ENCODE data around the gene SLC1A3.

Gene SLC1A3

DNA sequence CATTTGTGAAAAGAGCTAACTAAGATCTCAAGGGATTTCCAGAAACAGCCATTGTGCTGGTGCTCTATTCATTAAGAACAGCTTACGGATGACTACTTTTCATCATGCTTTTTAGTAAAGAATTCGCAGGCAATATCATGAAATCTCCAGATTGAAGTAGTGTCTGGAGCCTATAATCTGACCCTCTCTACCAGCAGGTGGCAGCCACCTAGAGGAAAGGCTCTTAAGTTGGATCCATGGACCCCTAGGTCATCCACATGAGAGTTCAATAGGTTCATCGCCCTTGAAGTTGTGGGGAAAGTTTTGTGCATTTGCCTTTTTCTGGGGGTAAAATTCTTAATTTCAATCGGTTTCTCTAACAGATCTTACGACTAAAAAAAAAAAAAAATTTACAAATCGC, 82.3 kb downstream of the SLC1A3 start:
- Histone ChIP-seq H3K9ac (ENCODE audit: low read depth, low read length) (no peak overlapping the region), H3K4me1 (ENCODE audit: insufficient read depth, low read length) (peaks cover 13% of the 10 kb centered on the region), H3K36me3 (ENCODE audit: insufficient read depth, low read length) (0 out of 2 replicates have a peak, but pooled peaks cover 2% of the 10 kb centered on the region), H3K9me3 (ENCODE audit: control insufficient read depth, insufficient read depth, low read length) (no peaks in the 10 kb centered on the region)

GRCh38 chr5:36689225-36689624, 82.8 kb downstream of the SLC1A3 start:
- H3K9ac ChIP-seq (ENCODE audit: low read depth, low read length): no peak overlapping the region
- no peaks in the 10 kb centered on the region for H3K9me3 ChIP-seq (ENCODE audit: control insufficient read depth, insufficient read depth, low read length)
- H3K4me1 ChIP-seq (ENCODE audit: insufficient read depth, low read length): peaks cover 13% of the 10 kb centered on the region
- H3K36me3 ChIP-seq (ENCODE audit: insufficient read depth, low read length): 0 out of 2 replicates have a peak, but pooled peaks cover 2% of the 10 kb centered on the region

- Histone ChIP-seq H3K36me3 (ENCODE audit: insufficient read depth, low read length) (0 out of 2 replicates have a peak, but pooled peaks cover 2% of the 10 kb centered on the region), H3K4me1 (ENCODE audit: insufficient read depth, low read length) (peaks cover 13% of the 10 kb centered on the region), H3K9ac (ENCODE audit: low read depth, low read length) (peak overlapping the region; percentile 84), H3K9me3 (ENCODE audit: control insufficient read depth, insufficient read depth, low read length) (no peaks in the 10 kb centered on the region)
Observed at GRCh38 chr5:36690041-36690961, 83.9 kb downstream of the SLC1A3 start.

DNA sequence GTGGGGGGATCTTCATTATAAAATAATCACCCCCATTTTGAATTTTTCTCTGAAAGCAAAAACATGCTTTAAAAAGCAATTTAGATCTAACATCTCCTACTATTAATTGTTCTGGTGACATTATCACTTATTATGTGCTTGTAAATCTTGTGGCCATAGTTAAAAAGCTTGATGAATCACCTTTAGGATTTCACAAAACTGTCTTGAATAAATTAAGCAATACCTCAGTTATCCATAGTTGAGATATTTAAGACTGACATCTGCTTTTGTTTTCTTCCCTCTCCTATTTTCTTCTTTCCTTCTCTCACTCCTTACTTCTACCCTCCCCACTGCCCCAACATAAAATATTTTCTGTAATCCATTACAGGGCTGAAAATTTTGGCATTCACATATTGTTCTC, 84.8 kb downstream of the SLC1A3 start:
- Histone ChIP-seq H3K36me3 (ENCODE audit: insufficient read depth, low read length) (0 out of 2 replicates have a peak, but pooled peaks cover 2% of the 10 kb centered on the region), H3K9me3 (ENCODE audit: control insufficient read depth, insufficient read depth, low read length) (no peaks in the 10 kb centered on the region), H3K4me1 (ENCODE audit: insufficient read depth, low read length) (peaks cover 13% of the 10 kb centered on the region), H3K9ac (ENCODE audit: low read depth, low read length) (no peak overlapping the region)

- Histone ChIP-seq H3K36me3 (ENCODE audit: insufficient read depth, low read length) (0 out of 2 replicates have a peak, but pooled peaks cover 2% of the 10 kb centered on the region), H3K9ac (ENCODE audit: low read depth, low read length) (no peak overlapping the region), H3K9me3 (ENCODE audit: control insufficient read depth, insufficient read depth, low read length) (no peaks in the 10 kb centered on the region), H3K4me1 (ENCODE audit: insufficient read depth, low read length) (peaks cover 13% of the 10 kb centered on the region)
Observed at GRCh38 chr5:36691696-36692371, 85.4 kb downstream of the SLC1A3 start.

DNA sequence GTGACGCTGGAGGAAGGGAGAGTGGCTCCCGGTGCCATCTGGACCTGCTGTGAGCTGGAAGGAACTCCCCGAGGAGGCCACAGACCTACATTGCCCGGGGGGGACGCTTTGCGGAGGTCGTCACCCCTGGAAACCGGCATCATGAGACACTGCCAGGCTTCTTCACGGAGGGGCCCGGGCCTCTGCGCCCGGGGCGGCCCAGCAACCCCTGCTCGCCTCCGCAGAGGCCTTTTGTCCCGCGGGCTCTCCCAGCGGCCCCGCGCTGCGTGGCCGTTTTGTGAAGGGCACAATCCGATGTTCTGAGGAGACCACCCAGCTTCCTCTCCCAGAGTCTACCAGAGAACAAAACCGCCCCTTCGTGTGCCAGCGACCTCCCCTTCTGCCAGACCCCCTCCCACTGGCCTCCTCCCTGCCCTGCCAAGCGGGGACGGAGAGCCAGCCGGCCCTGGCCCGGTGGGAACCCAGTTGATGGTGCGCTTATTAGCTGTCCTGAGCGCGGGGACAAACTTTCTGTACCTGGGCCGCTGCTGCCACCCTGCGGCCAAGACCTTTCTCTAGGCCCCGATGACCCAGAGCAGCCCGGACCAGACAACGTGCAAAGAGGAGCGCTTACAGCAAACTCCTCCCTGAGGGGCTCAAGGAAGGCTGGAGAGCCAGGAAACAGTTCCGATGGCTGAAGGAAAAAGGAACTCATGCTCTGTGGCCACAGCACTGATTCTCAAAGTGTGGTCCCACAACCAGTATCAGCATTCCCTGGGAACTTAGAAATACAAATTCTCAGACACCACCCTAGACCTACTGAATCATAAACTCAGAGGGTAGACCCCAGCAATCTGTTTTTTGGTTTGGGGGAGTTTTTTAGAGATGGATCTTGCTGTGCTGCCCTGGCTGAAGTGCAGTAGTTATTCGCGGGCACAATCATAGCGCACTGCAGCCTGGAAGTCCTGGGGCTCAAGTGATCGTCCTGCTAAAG, 86.7 kb downstream of the SLC1A3 start:
- peaks cover 13% of the 10 kb centered on the region for H3K4me1 ChIP-seq (ENCODE audit: insufficient read depth, low read length)
- no peaks in the 10 kb centered on the region for H3K36me3 ChIP-seq (ENCODE audit: insufficient read depth, low read length)
- H3K9me3 ChIP-seq (ENCODE audit: control insufficient read depth, insufficient read depth, low read length): no peaks in the 10 kb centered on the region
- peak overlapping the region; percentile 48; the same call in 1 of the 2 replicates for H3K9ac ChIP-seq (ENCODE audit: low read depth, low read length)

DNA sequence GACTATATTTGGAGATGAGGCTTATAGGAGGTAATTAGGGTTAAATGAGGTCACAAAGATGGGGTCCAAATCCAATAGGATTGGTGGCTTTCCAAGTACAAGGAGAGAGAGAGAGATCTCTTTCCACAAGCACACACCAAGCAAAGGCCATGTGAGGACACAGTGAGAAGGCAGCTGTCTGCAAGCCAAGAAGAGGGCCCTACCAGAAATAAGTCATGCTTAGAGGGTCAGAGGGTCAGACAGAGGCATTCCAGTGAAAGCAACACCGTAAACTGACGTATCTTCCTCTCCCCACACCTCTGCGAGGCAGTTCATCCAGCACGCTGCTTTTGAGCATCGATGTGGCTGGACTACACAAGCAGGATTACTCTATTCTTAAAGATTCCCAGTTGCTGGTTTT, 87.9 kb downstream of the SLC1A3 start:
- Histone ChIP-seq H3K9me3 (ENCODE audit: control insufficient read depth, insufficient read depth, low read length) (no peaks in the 10 kb centered on the region), H3K36me3 (ENCODE audit: insufficient read depth, low read length) (no peaks in the 10 kb centered on the region), H3K4me1 (ENCODE audit: insufficient read depth, low read length) (peaks cover 8% of the 10 kb centered on the region), H3K9ac (ENCODE audit: low read depth, low read length) (no peak overlapping the region)

DNA sequence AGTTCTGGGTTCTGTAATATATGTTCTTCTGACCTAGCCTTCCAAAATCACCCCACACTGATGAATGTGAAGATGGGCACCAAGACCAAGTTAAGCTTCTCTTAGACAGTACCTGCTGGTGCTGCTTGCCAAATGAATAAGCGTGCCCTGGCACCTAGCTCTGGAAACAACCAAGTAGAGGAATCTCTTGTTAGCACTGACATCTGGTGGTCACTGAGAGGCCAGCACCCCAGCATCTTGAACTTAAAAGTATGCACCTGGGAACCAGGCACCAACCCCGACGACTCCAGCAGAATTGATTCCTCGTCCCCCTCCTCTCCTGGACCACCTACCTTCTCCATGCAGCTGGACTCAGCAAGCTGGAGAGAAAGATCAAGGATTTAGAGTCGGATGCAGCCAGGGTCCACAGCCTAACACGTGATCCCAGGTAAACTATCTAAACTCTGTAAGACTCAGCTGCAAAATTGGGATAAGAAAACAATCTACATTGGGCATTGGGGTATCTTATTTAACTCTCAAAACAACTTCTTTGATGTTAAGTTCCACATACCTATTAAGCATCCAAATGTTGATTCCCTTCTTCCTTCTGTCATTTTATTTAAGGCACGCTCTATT, 89.8 kb downstream of the SLC1A3 start:
- Histone ChIP-seq H3K9me3 (ENCODE audit: control insufficient read depth, insufficient read depth, low read length) (no peaks in the 10 kb centered on the region), H3K36me3 (ENCODE audit: insufficient read depth, low read length) (no peaks in the 10 kb centered on the region), H3K9ac (ENCODE audit: low read depth, low read length) (no peak overlapping the region), H3K4me1 (ENCODE audit: insufficient read depth, low read length) (peaks cover 5% of the 10 kb centered on the region)

GRCh38 chr5:36698031-36698430, 91.6 kb downstream of the SLC1A3 start:
- H3K4me1 ChIP-seq (ENCODE audit: insufficient read depth, low read length): no peaks in the 10 kb centered on the region
- no peaks in the 10 kb centered on the region for H3K9me3 ChIP-seq (ENCODE audit: control insufficient read depth, insufficient read depth, low read length)
- no peak overlapping the region for H3K9ac ChIP-seq (ENCODE audit: low read depth, low read length)
- no peaks in the 10 kb centered on the region for H3K36me3 ChIP-seq (ENCODE audit: insufficient read depth, low read length)

GRCh38 chr5:36701085-36701698, 94.8 kb downstream of the SLC1A3 start:
- no peaks in the 10 kb centered on the region for H3K9me3 ChIP-seq (ENCODE audit: control insufficient read depth, insufficient read depth, low read length)
- no peaks in the 10 kb centered on the region for H3K36me3 ChIP-seq (ENCODE audit: insufficient read depth, low read length)
- H3K9ac ChIP-seq (ENCODE audit: low read depth, low read length): no peak overlapping the region
- no peaks in the 10 kb centered on the region for H3K4me1 ChIP-seq (ENCODE audit: insufficient read depth, low read length)

- H3K9ac ChIP-seq (ENCODE audit: low read depth, low read length): no peak overlapping the region
- no peaks in the 10 kb centered on the region for H3K9me3 ChIP-seq (ENCODE audit: control insufficient read depth, insufficient read depth, low read length)
- H3K4me1 ChIP-seq (ENCODE audit: insufficient read depth, low read length): no peaks in the 10 kb centered on the region
- H3K36me3 ChIP-seq (ENCODE audit: insufficient read depth, low read length): no peaks in the 10 kb centered on the region
Observed at GRCh38 chr5:36703245-36703860, 96.9 kb downstream of the SLC1A3 start.

GRCh38 chr5:36704131-36704530, 97.7 kb downstream of the SLC1A3 start:
- no peaks in the 10 kb centered on the region for H3K9me3 ChIP-seq (ENCODE audit: control insufficient read depth, insufficient read depth, low read length)
- H3K36me3 ChIP-seq (ENCODE audit: insufficient read depth, low read length): no peaks in the 10 kb centered on the region
- H3K9ac ChIP-seq (ENCODE audit: low read depth, low read length): no peak overlapping the region
- no peaks in the 10 kb centered on the region for H3K4me1 ChIP-seq (ENCODE audit: insufficient read depth, low read length)

GRCh38 chr5:36705055-36705454, 98.6 kb downstream of the SLC1A3 start:
- Histone ChIP-seq H3K9me3 (ENCODE audit: control insufficient read depth, insufficient read depth, low read length) (no peaks in the 10 kb centered on the region), H3K4me1 (ENCODE audit: insufficient read depth, low read length) (no peaks in the 10 kb centered on the region)

More at GRCh38 chr5:36705055-36705454, 98.6 kb downstream of the SLC1A3 start:
- Histone ChIP-seq H3K36me3 (ENCODE audit: insufficient read depth, low read length) (no peaks in the 10 kb centered on the region), H3K9ac (ENCODE audit: low read depth, low read length) (no peak overlapping the region)

Measured in ES-I3 (cell line).